OCI-LY1 (cell line): Measurements from ENCODE around the gene GNGT1.

Source experiments
- H2AFZ ChIP-seq: fragments of 200-600 bp; sonication (generic), shearing (Covaris generic); 2 replicates; pipeline ENCODE4 v1.6.0; 2014; ENCODE audit warnings: antibody characterized with exemption, mild to moderate bottlenecking, low read length
- H3F3A ChIP-seq: fragments of 200-600 bp; sonication (generic), shearing (Covaris generic); 2 replicates; pipeline ENCODE4 v1.6.0; 2014; ENCODE audit warnings: mild to moderate bottlenecking, antibody characterized with exemption, low read length, moderate library complexity; ENCODE audit not compliant: insufficient read depth
- H3K27ac ChIP-seq: fragments of 200-600 bp; sonication (generic); 2 replicates; pipeline ENCODE4 v1.5.1; 2014; ENCODE audit warnings: low read length, mixed run types, mild to moderate bottlenecking, low read depth; ENCODE audit not compliant: poor library complexity, severe bottlenecking
- H3K27me3 ChIP-seq: fragments of 200-600 bp; sonication (generic); 2 replicates; pipeline ENCODE4 v1.6.0; 2014; ENCODE audit warnings: antibody characterized with exemption, mild to moderate bottlenecking, low read length, moderate library complexity; ENCODE audit not compliant: insufficient read depth
- H3K36me3 ChIP-seq: fragments of 200-600 bp; sonication (generic); 2 replicates; pipeline ENCODE4 v1.6.1; 2014; ENCODE audit warnings: mild to moderate bottlenecking, antibody characterized with exemption, low read length, moderate library complexity, mixed read lengths; ENCODE audit not compliant: insufficient read depth
- H3K4me1 ChIP-seq: fragments of 200-600 bp; sonication (generic); 2 replicates; pipeline ENCODE4 v1.5.1; 2014; ENCODE audit warnings: mild to moderate bottlenecking, low read length, moderate library complexity; ENCODE audit not compliant: insufficient read depth, severe bottlenecking
- H3K4me2 ChIP-seq: fragments of 200-600 bp; sonication (generic), shearing (Covaris generic); 2 replicates; pipeline ENCODE4 v1.6.1; 2014; ENCODE audit warnings: low read length
- H3K4me3 ChIP-seq: fragments of 200-600 bp; sonication (generic); 2 replicates; pipeline ENCODE4 v1.5.1; 2014; ENCODE audit warnings: low read length, low read depth, mild to moderate bottlenecking, mixed read lengths; ENCODE audit not compliant: poor library complexity, severe bottlenecking
- H3K79me2 ChIP-seq: fragments of 200-600 bp; shearing (Covaris generic); 2 replicates; pipeline ENCODE4 v1.6.1; 2016; ENCODE audit warnings: mixed run types, low read length, mixed read lengths; ENCODE audit not compliant: insufficient read depth
- H3K9ac ChIP-seq: fragments of 200-600 bp; sonication (generic), shearing (Covaris generic); 2 replicates; pipeline ENCODE4 v1.6.1; 2014; ENCODE audit warnings: mild to moderate bottlenecking, low read length, mixed read lengths
- H3K9me2 ChIP-seq: fragments of 200-600 bp; sonication (generic), shearing (Covaris generic); 2 replicates; pipeline ENCODE4 v1.6.1; 2014; ENCODE audit warnings: low read depth, mild to moderate bottlenecking, low read length, mixed read lengths
- H3K9me3 ChIP-seq: fragments of 200-600 bp; shearing (Covaris generic); 2 replicates; pipeline ENCODE4 v1.6.1; 2014; ENCODE audit warnings: low read length, mixed read lengths
- H4K20me1 ChIP-seq: fragments of 200-600 bp; sonication (generic), shearing (Covaris generic); 2 replicates; pipeline ENCODE4 v1.6.0; 2016; ENCODE audit warnings: mild to moderate bottlenecking, low read length; ENCODE audit not compliant: insufficient read depth
- CTCF ChIP-seq: fragments of 200-600 bp; sonication (generic), shearing (Covaris generic); IDR thresholded peaks from 2 replicates; pipeline ENCODE4 v1.5.1; 2017; ENCODE audit warnings: mild to moderate bottlenecking, antibody characterized with exemption, low read length, moderate library complexity, mixed read lengths
- EZH2 ChIP-seq: fragments of 200-600 bp; sonication (generic), shearing (Covaris generic); IDR thresholded peaks from 2 replicates; pipeline ENCODE4 v1.8.0; 2017; ENCODE audit warnings: borderline replicate concordance, mixed run types, mild to moderate bottlenecking, antibody characterized with exemption, low read length, moderate library complexity, mixed read lengths

GNGT1 gene

GRCh38 chr7:93923296-93923695 lies 16.9 kb downstream of the GNGT1 start:
- no peak for TF ChIP-seq EZH2
- TF ChIP-seq CTCF = no peak
- H3K4me2 ChIP-seq = peak overlapping the region; percentile 56
- peak overlapping the region; percentile 56; the same call in 1 of the 2 replicates for H3K9ac ChIP-seq
- no peaks in the 10 kb centered on the region for H3K9me2 ChIP-seq
- peaks cover 52% of the 10 kb centered on the region for H3K4me1 ChIP-seq
- peak overlapping the region; percentile 59 for H3K4me3 ChIP-seq
- peak overlapping the region; percentile 3 for H3K27ac ChIP-seq
- no peaks in the 10 kb centered on the region for H4K20me1 ChIP-seq
- no peaks in the 10 kb centered on the region for H3K9me3 ChIP-seq
- no peaks in the 10 kb centered on the region for H3K79me2 ChIP-seq
- H3K36me3 ChIP-seq = no peaks in the 10 kb centered on the region
- no peak overlapping the region for H2AFZ ChIP-seq
- H3K27me3 ChIP-seq = no peaks in the 10 kb centered on the region
- no peaks in the 10 kb centered on the region for H3F3A ChIP-seq

GRCh38 chr7:93923942-93924341 lies 17.6 kb downstream of the GNGT1 start:
- H3K9me3 ChIP-seq = no peaks in the 10 kb centered on the region
- peak overlapping the region; percentile 56; the same call in 1 of the 2 replicates for H3K4me2 ChIP-seq
- peak overlapping the region; percentile 3 for H3K27ac ChIP-seq
- H2AFZ ChIP-seq = no peak overlapping the region
- H3K9me2 ChIP-seq = no peaks in the 10 kb centered on the region
- no peaks in the 10 kb centered on the region for H3K79me2 ChIP-seq
- peak overlapping the region; percentile 59 for H3K4me3 ChIP-seq
- no peaks in the 10 kb centered on the region for H3F3A ChIP-seq
- no peaks in the 10 kb centered on the region for H3K36me3 ChIP-seq
- H3K27me3 ChIP-seq = no peaks in the 10 kb centered on the region
- no peak for TF ChIP-seq EZH2
- no peak for TF ChIP-seq CTCF
- H4K20me1 ChIP-seq = no peaks in the 10 kb centered on the region
- H3K9ac ChIP-seq = peak overlapping the region; percentile 3; the same call in 1 of the 2 replicates
- H3K4me1 ChIP-seq = peaks cover 52% of the 10 kb centered on the region

- H3K4me2 ChIP-seq = no peak overlapping the region
- no peaks in the 10 kb centered on the region for H4K20me1 ChIP-seq
- H3K9me2 ChIP-seq = no peaks in the 10 kb centered on the region
- H3K9me3 ChIP-seq = no peaks in the 10 kb centered on the region
- no peak overlapping the region for H3K4me3 ChIP-seq
- H3F3A ChIP-seq = no peaks in the 10 kb centered on the region
- H3K36me3 ChIP-seq = no peaks in the 10 kb centered on the region
- no peak overlapping the region for H2AFZ ChIP-seq
- H3K79me2 ChIP-seq = no peaks in the 10 kb centered on the region
- no peak overlapping the region for H3K27ac ChIP-seq
- peaks cover 35% of the 10 kb centered on the region for H3K4me1 ChIP-seq
- H3K27me3 ChIP-seq = no peaks in the 10 kb centered on the region
- no peak for TF ChIP-seq CTCF
- TF ChIP-seq EZH2 = no peak
- H3K9ac ChIP-seq = no peak overlapping the region
These were observed 20.4 kb downstream of the GNGT1 start for GRCh38 chr7:93926800-93927199.
